CD14-positive monocyte (primary cell): ENCODE measurements around the gene KBTBD13. TPM values are rescaled to one million over a fixed set of nuclear protein-coding genes. Genes with fewer than 3 reads are reported as not detected.
"Not testable (repeated sequence)": the region's sequence is repeated elsewhere in the genome, so short reads cannot be mapped to it uniquely, and the experiment has no call there.

Experiments used
- DNase-seq, 3 donors: peaks; one replicate each; pipeline ENCODE4 v3.0.0-alpha.2; 2011 to 2022
- H2AFZ ChIP-seq: 2 replicates; pipeline ENCODE4 v1.6.0; 2012; ENCODE audit warnings: mild to moderate bottlenecking, low read depth, low read length, inconsistent platforms; ENCODE audit not compliant: insufficient read depth, poor library complexity, severe bottlenecking
- H3K27ac ChIP-seq, 2 donors: 1 replicate in 1 of 2; 2 replicates in 1 of 2; pipeline ENCODE4 v1.5.1; 2012 to 2013; ENCODE audit warnings: low read length in 2 of 2, control low read depth in 1 of 2, inconsistent platforms in 1 of 2, low read depth in 1 of 2, mild to moderate bottlenecking in 1 of 2
- H3K27me3 ChIP-seq, 2 donors: one replicate each; pipeline versions ENCODE4 v1.6.0 to v1.6.1; 2011 to 2013; ENCODE audit warnings: low read length in 2 of 2; ENCODE audit not compliant: control insufficient read depth in 2 of 2, insufficient read depth in 2 of 2
- H3K36me3 ChIP-seq, 2 donors: replicated peaks in 1 of 2; 1 replicate in 1 of 2; 2 replicates in 1 of 2; pipeline versions ENCODE4 v1.5.1 to v1.6.1; 2012 to 2013; ENCODE audit warnings: low read length in 2 of 2, control low read depth in 1 of 2, inconsistent platforms in 1 of 2, mild to moderate bottlenecking in 1 of 2; ENCODE audit not compliant: insufficient read depth in 2 of 2, control insufficient read depth in 1 of 2
- H3K4me1 ChIP-seq, 2 donors: 1 replicate in 1 of 2; 2 replicates in 1 of 2; pipeline versions ENCODE4 v1.5.1 to v1.6.1; 2012 to 2013; ENCODE audit warnings: low read length in 2 of 2, control low read depth in 1 of 2, inconsistent platforms in 1 of 2, mild to moderate bottlenecking in 1 of 2, moderate library complexity in 1 of 2; ENCODE audit not compliant: insufficient read depth in 2 of 2, control insufficient read depth in 1 of 2
- H3K4me2 ChIP-seq: replicated peaks from 2 replicates; pipeline ENCODE3; 2012; ENCODE audit warnings: low read length, moderate library complexity, mild to moderate bottlenecking; ENCODE audit not compliant: poor library complexity, severe bottlenecking; ENCODE audit errors: extremely low read depth
- H3K4me3 ChIP-seq, 3 experiments: fragments of 200-600 bp in 1 of 3; sonication (generic) in 1 of 3; replicated peaks in 1 of 3; 1 replicate in 2 of 3; 2 replicates in 1 of 3; pipeline ENCODE4 v1.5.1; 2011 to 2013; ENCODE audit warnings: low read length in 3 of 3, mild to moderate bottlenecking in 3 of 3, control low read depth in 2 of 3, low read depth in 2 of 3, inconsistent platforms in 1 of 3, moderate library complexity in 1 of 3
- H3K79me2 ChIP-seq: 2 replicates; pipeline ENCODE4 v1.6.0; 2012; ENCODE audit warnings: mild to moderate bottlenecking, control low read depth, inconsistent platforms, low read length, moderate library complexity; ENCODE audit not compliant: insufficient read depth
- H3K9ac ChIP-seq: 2 replicates; pipeline ENCODE4 v1.6.0; 2017; ENCODE audit warnings: low read length, mild to moderate bottlenecking; ENCODE audit not compliant: insufficient read depth, poor library complexity, severe bottlenecking
- H3K9me3 ChIP-seq, 2 donors: replicated peaks in 1 of 2; 1 replicate in 1 of 2; 2 replicates in 1 of 2; pipeline versions ENCODE4 v1.5.1 to v1.6.1; 2012 to 2013; ENCODE audit warnings: low read length in 2 of 2, control low read depth in 1 of 2; ENCODE audit not compliant: control insufficient read depth in 1 of 2, insufficient read depth in 1 of 2
- H4K20me1 ChIP-seq: 2 replicates; pipeline ENCODE4 v1.6.0; 2012; ENCODE audit warnings: mild to moderate bottlenecking, low read length, control low read depth, moderate library complexity; ENCODE audit not compliant: insufficient read depth
- H3K27ac Mint-ChIP-seq, 7 donors: one replicate each; pipeline ENCODE4 v1.8.0; 2020; ENCODE audit warnings: mild to moderate bottlenecking in 7 of 7, mixed read lengths in 7 of 7, moderate library complexity in 6 of 7, inconsistent platforms in 2 of 7
- H3K27me3 Mint-ChIP-seq, 3 donors: one replicate each; pipeline ENCODE4 v1.8.0; 2021 to 2022; ENCODE audit warnings: low read depth in 3 of 3, mild to moderate bottlenecking in 3 of 3, mixed read lengths in 3 of 3, moderate library complexity in 3 of 3, inconsistent platforms in 1 of 3
- H3K36me3 Mint-ChIP-seq, 2 donors: one replicate each; pipeline ENCODE4 v1.8.0; 2020; ENCODE audit warnings: mixed read lengths in 2 of 2, inconsistent platforms in 1 of 2, mild to moderate bottlenecking in 1 of 2
- H3K4me1 Mint-ChIP-seq: one replicate; pipeline ENCODE4 v1.8.0; 2020; ENCODE audit warnings: mild to moderate bottlenecking, mixed read lengths
- H3K4me3 Mint-ChIP-seq, 2 donors: one replicate each; pipeline ENCODE4 v1.8.0; 2020; ENCODE audit warnings: mild to moderate bottlenecking in 2 of 2, mixed read lengths in 2 of 2, moderate library complexity in 1 of 2
- H3K9me3 Mint-ChIP-seq, 7 donors: one replicate each; pipeline ENCODE4 v1.8.0; 2020 to 2022; ENCODE audit warnings: mixed read lengths in 7 of 7, mild to moderate bottlenecking in 6 of 7, moderate library complexity in 6 of 7, inconsistent platforms in 2 of 7
- CTCF ChIP-seq: fragments of 200-600 bp; IDR thresholded peaks from one replicate; pipeline ENCODE4 v1.8.0; 2022; ENCODE audit warnings: antibody characterized with exemption, mild to moderate bottlenecking
- WGBS: methylation state at CpG from one replicate; pipeline ENCODE4 v1.1.5; 2013; ENCODE audit warnings: missing lambda C conversion rate; ENCODE audit not compliant: insufficient coverage; 5-methylcytosine and 5-hydroxymethylcytosine counted together
- intact Hi-C, 2 donors: fragments of 100-400 bp; cut with micrococcal nuclease; formaldehyde crosslinking; loops; one replicate each; pipeline versions ENCODE4 v1.15.0 to v1.15.1; 2023
- polyA plus RNA-seq, 3 donors: library from polyadenylated mRNA; depleted of rRNA in 1 of 3; unstranded in 2 of 3; stranded (reverse) in 1 of 3; fragments of 300-500 nt in 2 of 3; fragments of >200 nt in 1 of 3; fragmentation: Illumina TruSeq in 2 of 3; gene quantifications; 1 replicate in 2 of 3; 2 replicates in 1 of 3; pipeline ENCODE4 v1.2.3, GENCODE V29; 2012 to 2021

KBTBD13 gene
- polyA plus RNA-seq, 3 donors: not detected

GRCh38 chr15:65092911-65093792 lies 16.6 kb downstream of the KBTBD13 start:
- no peak overlapping the region for H3K4me3 Mint-ChIP-seq
- H3K9ac ChIP-seq: no peak overlapping the region
- DNase-seq: no peak
- no peak overlapping the region for H3K27ac ChIP-seq
- no peaks in the 10 kb centered on the region for H3K4me1 Mint-ChIP-seq
- H3K36me3 ChIP-seq: peaks cover 10 to 17% of the 10 kb centered on the region in 2 donors
- H3K9me3 Mint-ChIP-seq: no peaks in the 10 kb centered on the region
- no peak overlapping the region for H3K27ac Mint-ChIP-seq
- H3K27me3 Mint-ChIP-seq: peaks cover 0 to 2% (median 2%) of the 10 kb centered on the region in 3 donors
- H3K27me3 ChIP-seq: no peaks in the 10 kb centered on the region
- no peak for TF ChIP-seq CTCF
- 94% methylated on average over 10 of the region's 17 CpGs for WGBS
- no peaks in the 10 kb centered on the region for H4K20me1 ChIP-seq
- no peaks in the 10 kb centered on the region for H3K9me3 ChIP-seq
- no peak overlapping the region for H3K4me3 ChIP-seq
- H3K4me2 ChIP-seq: no peak overlapping the region
- H3K79me2 ChIP-seq: no peaks in the 10 kb centered on the region
- intact Hi-C loops: no loop called here
- peaks cover 12 to 18% of the 10 kb centered on the region in 2 donors for H3K36me3 Mint-ChIP-seq
- H3K4me1 ChIP-seq: no peaks in the 10 kb centered on the region
- no peak overlapping the region for H2AFZ ChIP-seq

DNA sequence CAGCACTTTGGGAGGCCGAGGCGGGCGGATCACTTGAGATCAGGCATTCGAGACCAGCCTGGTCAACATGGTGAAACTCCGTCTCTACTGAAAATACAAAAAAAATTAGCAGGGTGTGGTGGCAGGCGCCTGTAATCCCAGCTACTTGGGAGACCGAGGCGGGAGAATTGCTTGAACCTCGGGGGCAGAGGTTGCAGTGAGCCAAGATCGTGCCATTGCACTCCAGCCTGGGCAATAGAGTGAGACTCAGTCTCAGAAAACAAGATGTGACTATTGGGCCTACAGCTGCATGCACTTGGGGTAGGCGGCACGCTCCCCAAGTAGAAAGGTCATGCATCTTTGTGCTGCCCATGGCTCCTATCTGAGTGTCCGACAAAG lies 17.2 kb downstream of the KBTBD13 start:
- H3K4me2 ChIP-seq, H3K79me2 ChIP-seq, H3K9me3 ChIP-seq, H4K20me1 ChIP-seq, H3K9ac ChIP-seq, H3K4me1 Mint-ChIP-seq, H3K27ac ChIP-seq, H3K27me3 ChIP-seq, H2AFZ ChIP-seq, H3K4me3 Mint-ChIP-seq, H3K4me3 ChIP-seq, H3K9me3 Mint-ChIP-seq, H3K4me1 ChIP-seq, H3K27me3 Mint-ChIP-seq, intact Hi-C loops, H3K27ac Mint-ChIP-seq, DNase-seq: not testable (repeated sequence)
- over 99% methylated on average over 8 of the region's 13 CpGs for WGBS
- peaks cover 18 to 25% of the 10 kb centered on the region in 2 donors for H3K36me3 Mint-ChIP-seq
- H3K36me3 ChIP-seq: peaks cover 14 to 23% of the 10 kb centered on the region in 2 donors
